Adrenal gland (tissue), 12 donors: ENCODE data around the gene SEC16B. TPM values are rescaled to one million over a fixed set of nuclear protein-coding genes. Genes with fewer than 3 reads are reported as not detected.

ENCODE experiments used
- DNase-seq, 7 donors: peaks; one replicate each; pipeline ENCODE4 v3.0.0-alpha.2; 2019 to 2020
- H3K27ac ChIP-seq, 5 donors: fragments of 200-600 bp; sonication (generic) in 4 of 5; 1 replicate in 3 of 5; 2 replicates in 2 of 5; pipeline versions ENCODE4 v1.5.1 to v1.8.0; 2016 to 2020; ENCODE audit warnings: mild to moderate bottlenecking in 1 of 5
- H3K27me3 ChIP-seq: fragments of 200-600 bp; 2 replicates; pipeline ENCODE4 v1.8.0; 2021
- H3K36me3 ChIP-seq, 2 donors: fragments of 200-600 bp; replicated peaks in 1 of 2; 1 replicate in 1 of 2; 2 replicates in 1 of 2; pipeline versions ENCODE4 v1.5.1 to v1.8.0; 2018 to 2022
- H3K4me1 ChIP-seq, 2 donors: fragments of 200-600 bp; replicated peaks in 1 of 2; 1 replicate in 1 of 2; 2 replicates in 1 of 2; pipeline versions ENCODE4 v1.5.1 to v1.8.0; 2018 to 2021
- H3K4me3 ChIP-seq, 4 donors: fragments of 200-600 bp; sonication (generic) in 3 of 4; one replicate each; pipeline ENCODE4 v1.5.1; 2016 to 2018
- H3K9me3 ChIP-seq, 3 donors: fragments of 200-600 bp; sonication (generic) in 1 of 3; replicated peaks in 1 of 3; 1 replicate in 2 of 3; 2 replicates in 1 of 3; pipeline versions ENCODE4 v1.5.1 to v1.8.0; 2016 to 2021
- CTCF ChIP-seq, 6 experiments: fragments of 450-650 bp in 4 of 6; fragments of 200-600 bp in 2 of 6; sonication (generic) in 1 of 6; IDR thresholded peaks; 1 replicate in 5 of 6; 2 replicates in 1 of 6; pipeline versions ENCODE4 v1.5.1 to v1.8.0; 2016 to 2021; ENCODE audit warnings: antibody characterized with exemption in 6 of 6, mild to moderate bottlenecking in 2 of 6, moderate library complexity in 1 of 6
- POLR2A ChIP-seq, 2 donors: fragments of 450-650 bp; IDR thresholded peaks; one replicate each; pipeline ENCODE4 v1.6.1; 2017; ENCODE audit warnings: antibody characterized with exemption in 2 of 2, mild to moderate bottlenecking in 2 of 2, moderate library complexity in 1 of 2
- WGBS, 4 donors: extraction: QIAGEN DNeasy Blood & Tissue Kit in 2 of 4; methylation state at CpG; one replicate each; pipeline versions ENCODE4 v1.1.5 to v1.1.7; 2013 to 2017; 5-methylcytosine and 5-hydroxymethylcytosine counted together
- intact Hi-C, 2 donors: fragments of 100-400 bp; cut with DNase I; formaldehyde crosslinking; loops; one replicate each; pipeline versions ENCODE4 v1.14.1 to v1.15.0; 2022 to 2023
- polyA plus RNA-seq, 3 donors: library from polyadenylated mRNA; stranded (reverse); fragments of 200-250 nt in 2 of 3; fragments of 350-450 nt in 1 of 3; fragmentation: Illumina TruSeq in 1 of 3; extraction: RNeasy Lipid Tissue Mini Kit (QIAGEN cat#74804) in 1 of 3; gene quantifications; one replicate each; pipeline ENCODE4 v1.2.3, GENCODE V29; 2013 to 2014
- total RNA-seq, 9 donors: library from RNA; depleted of rRNA in 4 of 9; stranded (reverse); fragments of >200 nt in 4 of 9; fragments of 120-200 nt in 1 of 9; fragmentation: NEBNext Ultra II Directional in 1 of 9; extraction: Animal tissue kit (Norgen Biotek cat#: 25700) in 1 of 9; gene quantifications; one replicate each; pipeline versions ENCODE4 v1.1.0 to v1.2.4, GENCODE V29; 2013 to 2023
- donor health status: healthy with polysubstance abuse.
- donor health status: Bipolar disorder and iron deficiency.
- donor health status: DM: yes; HTN: yes; CAD: no.
- donor health status: DM: no; HTN: no; CAD: no.
- donor health status: DM: no; HTN: no; CAD: no.
- donor health status: DM: yes; HTN: yes; CAD: no.

The SEC16B gene
- total and polyA plus RNA-seq, 12 donors = 0.87 to 64.5 (median 6.5) TPM

- intact Hi-C loops = no loop called here
- DNase-seq = no peak
- H3K4me1 ChIP-seq = no peaks in the 10 kb centered on the region
- no peak overlapping the region for H3K4me3 ChIP-seq
- no peaks in the 10 kb centered on the region for H3K36me3 ChIP-seq
- no peaks in the 10 kb centered on the region for H3K9me3 ChIP-seq
- H3K27ac ChIP-seq = no peak overlapping the region
- H3K27me3 ChIP-seq = no peaks in the 10 kb centered on the region
- WGBS, 4 donors = 97 to 99% (median 98%) methylated on average over 2 of the region's 2 CpGs
- TF ChIP-seq POLR2A (IDR thresholded peaks at IDR 0.05) = no peak
- no peak for TF ChIP-seq CTCF (IDR thresholded peaks at IDR 0.05)
Measured at GRCh38 chr1:178017517-178017916, 47.7 kb upstream of the SEC16B start.

GRCh38 chr1:178011864-178012503, 42.1 kb upstream of the SEC16B start:
- Histone ChIP-seq H3K9me3 (no peaks in the 10 kb centered on the region), H3K4me3 (no peak overlapping the region), H3K27me3 (no peaks in the 10 kb centered on the region), H3K4me1 (peaks cover 0 to 8% of the 10 kb centered on the region in 2 donors), H3K36me3 (no peaks in the 10 kb centered on the region), H3K27ac (no peak overlapping the region)
- intact Hi-C loops = no loop called here
- TF ChIP-seq CTCF (IDR thresholded peaks at IDR 0.05) (no peak), POLR2A (IDR thresholded peaks at IDR 0.05) (no peak)
- DNase-seq = no peak
- WGBS, 4 donors = 77 to 86% (median 82%) methylated on average over 2 of the region's 2 CpGs

- intact Hi-C loops = no loop called here
- H3K4me1 ChIP-seq = peaks cover 0 to 8% of the 10 kb centered on the region in 2 donors
- TF ChIP-seq CTCF (IDR thresholded peaks at IDR 0.05) (no peak), POLR2A (IDR thresholded peaks at IDR 0.05) (no peak)
Measured at GRCh38 chr1:178011465-178011828, 41.6 kb upstream of the SEC16B start.

GRCh38 chr1:178010674-178011464, 41.0 kb upstream of the SEC16B start:
- TF ChIP-seq CTCF (IDR thresholded peaks at IDR 0.05) (no peak), POLR2A (IDR thresholded peaks at IDR 0.05) (no peak)
- Histone ChIP-seq H3K36me3 (no peaks in the 10 kb centered on the region), H3K27me3 (no peaks in the 10 kb centered on the region), H3K4me1 (peaks cover 0 to 8% of the 10 kb centered on the region in 2 donors), H3K27ac (no peak overlapping the region), H3K9me3 (no peaks in the 10 kb centered on the region), H3K4me3 (no peak overlapping the region)
- no peak for DNase-seq
- intact Hi-C loops = no loop called here
- WGBS, 4 donors = 67 to 71% (median 69%) methylated on average over 10 of the region's 10 CpGs

More at GRCh38 chr1:178011465-178011828, 41.6 kb upstream of the SEC16B start:
- no peak overlapping the region for H3K4me3 ChIP-seq
- WGBS, 4 donors = 12 to 26% (median 22%) methylated on average over 3 of the region's 3 CpGs
- no peaks in the 10 kb centered on the region for H3K27me3 ChIP-seq
- DNase-seq = peak in 3 of 7 donors; percentile 18 to 24 (median 19)
- H3K27ac ChIP-seq = no peak overlapping the region
- H3K9me3 ChIP-seq = no peaks in the 10 kb centered on the region
- H3K36me3 ChIP-seq = no peaks in the 10 kb centered on the region
